AG09309 (cell line): Measurements from ENCODE around the gene SZRD1.
A peak's percentile ranks its signal among the peaks of the same experiment; 100 is the strongest.

Experiments used
- DNase-seq: peaks from one replicate; pipeline ENCODE4 v3.0.0-alpha.2; 2010; ENCODE audit warnings: low read depth
- H3K4me3 ChIP-seq: 2 replicates; pipeline ENCODE4 v1.5.1; 2011; ENCODE audit warnings: mild to moderate bottlenecking, low read depth, low read length, moderate library complexity; ENCODE audit not compliant: control insufficient read depth
- TF ChIP-seq, protein P1 (sequence below): IDR thresholded peaks from 2 replicates; pipeline ENCODE4 v1.5.1; 2011; ENCODE audit warnings: mild to moderate bottlenecking, low read depth, low read length, inconsistent platforms; ENCODE audit not compliant: insufficient read depth, control insufficient read depth; ENCODE audit errors: missing control alignments

The SZRD1 gene

DNA sequence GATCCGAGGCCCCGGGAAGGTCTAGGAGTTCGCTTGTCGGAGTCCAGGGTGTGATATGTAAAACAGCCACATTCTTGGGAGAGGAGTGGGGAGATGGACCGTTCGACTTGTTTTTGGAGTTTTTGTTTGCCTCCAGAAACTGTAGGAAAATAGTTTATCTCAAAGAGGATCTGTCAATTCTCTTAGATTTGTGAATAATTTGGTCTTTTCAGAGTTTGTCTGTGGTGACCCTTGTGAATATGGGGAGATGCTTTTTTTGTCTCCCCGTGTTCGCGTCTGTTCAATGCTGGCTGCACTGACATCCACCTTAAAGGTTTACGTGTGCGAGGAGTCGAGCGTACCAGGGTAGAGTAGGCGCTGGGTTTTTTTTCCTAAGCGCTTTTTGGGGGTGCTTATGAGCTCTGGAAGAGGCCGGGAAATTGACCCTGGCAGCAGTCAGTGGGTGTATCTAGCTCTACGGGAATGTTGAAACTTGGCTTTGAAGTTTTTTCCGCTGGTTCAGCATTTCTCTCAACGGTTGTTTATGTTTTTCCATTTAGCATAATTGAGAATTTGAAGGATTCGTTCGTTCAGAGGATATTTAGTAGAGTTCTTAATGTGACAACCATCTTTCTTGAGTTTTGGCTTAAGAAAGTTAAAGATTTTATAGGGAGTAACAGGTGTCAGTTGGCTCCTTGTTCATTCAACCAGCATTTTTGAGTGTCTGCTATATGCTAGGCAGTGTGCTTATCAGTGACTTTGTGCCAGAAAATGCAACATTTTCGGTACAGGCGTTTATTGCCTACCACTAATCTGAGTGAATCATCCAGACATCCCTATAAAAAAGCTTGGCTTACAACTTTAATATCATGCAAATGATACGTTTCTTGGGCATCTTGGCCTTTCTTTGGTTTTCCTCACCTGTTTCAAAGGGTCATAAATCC is 1.2 kb downstream of the SZRD1 start:
- H3K4me3 ChIP-seq = peak overlapping the region; percentile 80
- DNase-seq = peak; percentile 61
- TF ChIP-seq, protein P1, sequence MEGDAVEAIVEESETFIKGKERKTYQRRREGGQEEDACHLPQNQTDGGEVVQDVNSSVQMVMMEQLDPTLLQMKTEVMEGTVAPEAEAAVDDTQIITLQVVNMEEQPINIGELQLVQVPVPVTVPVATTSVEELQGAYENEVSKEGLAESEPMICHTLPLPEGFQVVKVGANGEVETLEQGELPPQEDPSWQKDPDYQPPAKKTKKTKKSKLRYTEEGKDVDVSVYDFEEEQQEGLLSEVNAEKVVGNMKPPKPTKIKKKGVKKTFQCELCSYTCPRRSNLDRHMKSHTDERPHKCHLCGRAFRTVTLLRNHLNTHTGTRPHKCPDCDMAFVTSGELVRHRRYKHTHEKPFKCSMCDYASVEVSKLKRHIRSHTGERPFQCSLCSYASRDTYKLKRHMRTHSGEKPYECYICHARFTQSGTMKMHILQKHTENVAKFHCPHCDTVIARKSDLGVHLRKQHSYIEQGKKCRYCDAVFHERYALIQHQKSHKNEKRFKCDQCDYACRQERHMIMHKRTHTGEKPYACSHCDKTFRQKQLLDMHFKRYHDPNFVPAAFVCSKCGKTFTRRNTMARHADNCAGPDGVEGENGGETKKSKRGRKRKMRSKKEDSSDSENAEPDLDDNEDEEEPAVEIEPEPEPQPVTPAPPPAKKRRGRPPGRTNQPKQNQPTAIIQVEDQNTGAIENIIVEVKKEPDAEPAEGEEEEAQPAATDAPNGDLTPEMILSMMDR = no peak

DNA sequence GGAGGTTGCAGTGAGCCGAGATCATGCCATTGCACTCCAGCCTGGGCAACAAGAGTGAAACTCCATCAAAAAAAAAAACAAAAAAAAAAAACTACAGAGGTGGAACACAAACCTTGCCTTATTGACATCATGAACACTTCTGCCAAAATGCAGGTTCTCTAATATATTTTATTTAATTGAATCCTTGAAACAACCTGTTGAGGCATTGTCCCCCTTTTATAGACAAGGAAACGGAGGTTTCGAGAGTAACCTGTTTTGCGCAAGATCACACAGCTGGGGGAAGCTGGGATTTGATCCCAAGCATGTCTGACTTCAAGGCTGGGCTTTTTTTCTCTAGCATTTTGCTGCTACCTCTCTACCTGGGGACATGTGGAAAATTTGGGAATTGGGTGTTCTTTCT is 2.8 kb downstream of the SZRD1 start:
- no peak overlapping the region for H3K4me3 ChIP-seq
- TF ChIP-seq, protein P1 = no peak

DNA sequence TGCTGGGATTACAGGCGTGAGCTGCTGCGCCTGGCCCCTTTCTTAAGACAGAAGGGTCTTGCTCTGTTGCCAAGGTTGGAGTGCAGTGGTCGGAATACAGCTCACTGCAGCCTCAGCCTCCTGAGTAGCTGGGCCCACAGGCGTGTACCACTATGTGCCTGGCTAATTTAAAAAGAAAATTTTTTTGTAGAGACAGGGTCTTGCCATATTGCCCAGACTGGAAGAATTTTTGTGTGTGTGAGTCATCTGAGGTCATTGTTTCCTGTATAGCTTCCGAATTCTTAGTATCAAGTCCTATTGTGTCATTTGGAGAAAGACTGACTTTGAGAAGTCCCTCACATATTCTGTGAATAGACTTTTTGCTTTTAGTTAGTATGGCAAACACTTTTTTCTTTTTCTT is 4.7 kb downstream of the SZRD1 start:
- DNase-seq = no peak
- TF ChIP-seq, protein P1 = no peak
- H3K4me3 ChIP-seq = no peak overlapping the region

More for the DNA sequence above, 2.8 kb downstream of the SZRD1 start:
- DNase-seq = no peak

DNA sequence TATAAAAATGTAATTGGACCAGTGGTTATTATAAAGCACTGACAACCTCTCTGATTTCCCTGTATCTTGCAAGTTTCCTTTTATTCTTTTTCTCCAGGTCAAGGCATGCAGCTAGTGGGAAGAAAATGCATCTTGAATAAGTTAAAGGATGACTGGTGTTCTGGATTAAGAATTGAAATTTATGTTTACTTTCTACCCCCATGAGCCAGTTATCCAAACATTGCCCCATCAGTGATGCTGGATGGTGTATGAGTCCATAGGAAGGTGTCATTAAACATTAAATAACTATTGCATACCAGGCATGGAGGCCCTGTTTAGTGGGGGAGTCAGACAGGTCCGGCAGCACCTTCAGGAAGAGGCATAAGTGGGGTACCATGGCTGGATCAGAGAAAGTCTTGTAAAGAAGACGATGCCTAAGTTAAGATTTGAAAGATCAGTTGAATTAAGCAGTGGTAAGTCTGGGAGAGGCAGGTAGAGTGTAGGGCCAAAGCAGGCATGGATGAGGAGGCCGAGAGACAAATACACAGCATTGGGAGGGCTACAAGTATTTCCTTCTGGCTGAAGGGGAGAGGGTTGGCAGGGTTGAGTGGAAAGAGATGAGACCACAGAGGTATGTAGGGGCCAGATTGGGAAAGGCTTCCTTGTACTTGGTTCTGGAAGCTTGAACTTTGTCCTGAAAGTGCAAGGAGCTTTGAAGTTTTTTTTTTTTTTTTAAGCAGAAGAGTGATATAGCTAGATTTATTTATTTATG is 5.7 kb downstream of the SZRD1 start:
- DNase-seq = no peak
- H3K4me3 ChIP-seq = no peak overlapping the region
- TF ChIP-seq, protein P1 = no peak

DNA sequence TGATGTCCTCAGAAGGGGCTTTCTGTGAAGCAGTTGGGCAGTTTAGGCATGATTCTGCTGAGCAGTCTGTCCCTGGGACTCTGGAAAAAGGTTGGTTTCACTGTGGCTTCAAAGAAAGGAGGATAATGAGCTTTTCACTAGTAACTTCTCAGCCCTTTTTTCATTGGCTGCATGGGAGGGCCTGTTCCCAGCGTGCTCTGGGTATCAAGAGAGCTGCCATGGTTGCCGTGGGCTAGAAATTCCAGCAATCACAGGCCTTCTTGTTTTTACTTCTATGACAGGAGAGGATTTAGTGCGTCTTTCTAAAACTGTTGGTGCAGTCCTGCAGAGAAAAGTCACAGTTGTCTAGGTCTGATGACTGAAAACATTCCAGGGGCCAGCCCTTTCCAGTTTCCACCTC is 7.2 kb downstream of the SZRD1 start:
- TF ChIP-seq, protein P1 = no peak
- no peak overlapping the region for H3K4me3 ChIP-seq
- no peak for DNase-seq

DNA sequence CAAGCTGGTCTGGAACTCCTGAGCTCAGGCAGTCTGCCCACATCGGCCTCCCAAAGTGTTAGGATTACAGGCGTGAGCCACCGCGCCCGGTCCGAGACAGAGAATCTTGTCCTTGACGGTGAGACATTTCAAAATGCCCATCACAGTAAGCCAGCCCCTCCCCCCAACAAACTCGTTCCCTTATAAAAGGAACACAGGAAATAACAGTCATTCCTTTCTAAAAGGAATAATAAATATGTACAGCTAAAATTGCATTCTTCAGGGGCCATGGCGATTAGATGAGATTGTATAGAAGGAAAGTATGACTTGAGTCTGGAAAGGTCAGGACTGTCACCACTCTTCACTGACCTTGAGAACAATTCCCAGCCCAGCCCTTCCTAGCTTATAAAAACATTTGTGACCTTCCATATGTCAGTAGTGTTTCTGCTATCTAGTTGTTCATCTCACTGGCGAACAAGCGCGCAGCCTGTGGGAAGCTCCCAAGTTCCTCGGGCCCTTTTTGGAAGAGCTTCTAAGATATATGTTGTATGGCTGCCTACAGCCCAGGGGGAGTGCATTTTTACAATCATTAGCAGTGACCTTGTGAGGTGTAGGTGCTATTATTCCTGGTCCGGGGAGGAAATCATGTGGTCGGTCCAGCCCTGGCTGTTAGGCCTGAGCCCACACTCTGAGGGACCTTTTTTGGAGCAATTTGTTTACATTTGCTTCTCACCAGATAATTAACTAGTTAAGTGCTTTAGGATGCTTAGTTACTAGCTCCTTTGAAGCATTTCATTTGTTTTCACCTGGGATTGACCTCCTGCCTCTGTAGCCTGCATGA is 8.7 kb downstream of the SZRD1 start:
- H3K4me3 ChIP-seq = no peak overlapping the region
- DNase-seq = no peak
- TF ChIP-seq, protein P1 = no peak
